Gastroesophageal sphincter (tissue), 4 donors: ENCODE data around the gene MAP3K12. TPM values are rescaled to one million over a fixed set of nuclear protein-coding genes. Genes with fewer than 3 reads are reported as not detected.
A peak's percentile ranks its signal among the peaks of the same experiment; 100 is the strongest.

Source experiments
- ATAC-seq: fragments of 150-250 bp; one replicate; pipeline ENCODE4 v1.9.1; 2016; ENCODE audit warnings: mild to moderate bottlenecking, moderate library complexity
- H3K27ac ChIP-seq, 4 donors: fragments of 200-600 bp; sonication (generic) in 3 of 4; 1 replicate in 3 of 4; 2 replicates in 1 of 4; pipeline ENCODE4 v1.5.1; 2016 to 2019
- H3K27me3 ChIP-seq: fragments of 200-600 bp; sonication (generic); one replicate; pipeline ENCODE4 v1.5.1; 2019
- H3K36me3 ChIP-seq, 2 donors: fragments of 200-600 bp; sonication (generic); one replicate each; pipeline ENCODE4 v1.5.1; 2019; ENCODE audit warnings: control low read depth in 1 of 2
- H3K4me1 ChIP-seq, 3 donors: fragments of 200-600 bp; sonication (generic); 1 replicate in 2 of 3; 2 replicates in 1 of 3; pipeline ENCODE4 v1.5.1; 2016 to 2019; ENCODE audit warnings: control low read depth in 2 of 3
- H3K4me3 ChIP-seq, 2 donors: fragments of 200-600 bp; sonication (generic); one replicate each; pipeline ENCODE4 v1.5.1; 2019; ENCODE audit warnings: mild to moderate bottlenecking in 1 of 2, moderate library complexity in 1 of 2
- H3K9me3 ChIP-seq, 3 donors: fragments of 200-600 bp; sonication (generic); one replicate each; pipeline ENCODE4 v1.5.1; 2017 to 2019; ENCODE audit warnings: control low read depth in 2 of 3
- EP300 ChIP-seq: sonication (generic); formaldehyde crosslinking; IDR thresholded peaks from one replicate; pipeline ENCODE4 v1.6.1; 2017; ENCODE audit warnings: antibody characterized with exemption, mild to moderate bottlenecking
- POLR2A ChIP-seq, 2 donors: fragments of 450-650 bp; IDR thresholded peaks; one replicate each; pipeline ENCODE4 v1.6.1; 2017; ENCODE audit warnings: antibody characterized with exemption in 2 of 2, mild to moderate bottlenecking in 2 of 2, moderate library complexity in 1 of 2
- POLR2AphosphoS5 ChIP-seq: sonication (generic); formaldehyde crosslinking; IDR thresholded peaks from one replicate; pipeline ENCODE4 v1.6.1; 2017; ENCODE audit warnings: antibody characterized with exemption
- WGBS, 2 donors: methylation state at CpG; one replicate each; pipeline ENCODE4 v1.1.5; 2018; ENCODE audit warnings: low coverage in 1 of 2; 5-methylcytosine and 5-hydroxymethylcytosine counted together
- total RNA-seq, 4 donors: library from RNA; depleted of rRNA; stranded (reverse); fragments of >200 nt; gene quantifications; one replicate each; pipeline ENCODE4 v1.1.0, GENCODE V29; 2016
- TF ChIP-seq, protein P1 (sequence below), 4 experiments: fragments of 200-600 bp in 2 of 4; fragments of 450-650 bp in 2 of 4; sonication (generic) in 1 of 4; IDR thresholded peaks; one replicate each; pipeline ENCODE4 v1.5.1; 2017 to 2019; ENCODE audit warnings: antibody characterized with exemption in 4 of 4, mild to moderate bottlenecking in 2 of 4, moderate library complexity in 2 of 4

The MAP3K12 gene
- total RNA-seq, 4 donors from 2014 or later, result 14.8 to 41.9 (median 20.3) TPM

DNA sequence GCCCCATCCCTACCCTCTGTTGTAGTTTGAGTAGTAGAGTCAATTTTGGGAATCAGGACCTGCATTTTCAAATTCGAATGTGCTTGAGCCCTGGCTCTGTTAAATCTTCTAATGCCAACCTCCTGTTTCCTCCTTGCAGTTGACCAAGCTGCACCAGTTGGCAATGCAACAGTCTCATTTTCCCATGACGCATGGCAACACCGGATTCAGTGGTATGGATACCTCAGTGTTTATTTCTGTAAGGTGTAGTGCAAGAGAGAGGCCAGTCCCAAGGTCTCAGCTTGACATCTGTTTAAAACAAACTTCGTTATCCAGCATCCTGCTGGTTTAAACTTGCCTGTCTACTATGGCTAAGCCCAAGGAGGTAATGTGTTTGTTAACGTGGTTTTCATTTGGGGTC, 32.2 kb downstream of the MAP3K12 start:
- Histone ChIP-seq H3K9me3 (no peaks in the 10 kb centered on the region), H3K36me3 (peaks cover 20 to 100% of the 10 kb centered on the region in 2 donors), H3K4me1 (peaks cover 3 to 80% (median 3%) of the 10 kb centered on the region in 3 donors), H3K4me3 (no peak overlapping the region), H3K27me3 (no peaks in the 10 kb centered on the region), H3K27ac (peak overlapping the region in 1 of 4 donors; percentile 4)
- WGBS, 2 donors, result 35 to 48% methylated on average over 5 of the region's 5 CpGs
- TF ChIP-seq EP300, result no peak
- no peak for TF ChIP-seq POLR2AphosphoS5
- TF ChIP-seq, protein P1, sequence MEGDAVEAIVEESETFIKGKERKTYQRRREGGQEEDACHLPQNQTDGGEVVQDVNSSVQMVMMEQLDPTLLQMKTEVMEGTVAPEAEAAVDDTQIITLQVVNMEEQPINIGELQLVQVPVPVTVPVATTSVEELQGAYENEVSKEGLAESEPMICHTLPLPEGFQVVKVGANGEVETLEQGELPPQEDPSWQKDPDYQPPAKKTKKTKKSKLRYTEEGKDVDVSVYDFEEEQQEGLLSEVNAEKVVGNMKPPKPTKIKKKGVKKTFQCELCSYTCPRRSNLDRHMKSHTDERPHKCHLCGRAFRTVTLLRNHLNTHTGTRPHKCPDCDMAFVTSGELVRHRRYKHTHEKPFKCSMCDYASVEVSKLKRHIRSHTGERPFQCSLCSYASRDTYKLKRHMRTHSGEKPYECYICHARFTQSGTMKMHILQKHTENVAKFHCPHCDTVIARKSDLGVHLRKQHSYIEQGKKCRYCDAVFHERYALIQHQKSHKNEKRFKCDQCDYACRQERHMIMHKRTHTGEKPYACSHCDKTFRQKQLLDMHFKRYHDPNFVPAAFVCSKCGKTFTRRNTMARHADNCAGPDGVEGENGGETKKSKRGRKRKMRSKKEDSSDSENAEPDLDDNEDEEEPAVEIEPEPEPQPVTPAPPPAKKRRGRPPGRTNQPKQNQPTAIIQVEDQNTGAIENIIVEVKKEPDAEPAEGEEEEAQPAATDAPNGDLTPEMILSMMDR (IDR thresholded peaks at IDR 0.05), result no peak
- TF ChIP-seq POLR2A (IDR thresholded peaks at IDR 0.05), result no peak
- no peak for ATAC-seq

GRCh38 chr12:53466640-53467039, 32.6 kb downstream of the MAP3K12 start:
- no peak for TF ChIP-seq POLR2A (IDR thresholded peaks at IDR 0.05)
- no peak for TF ChIP-seq EP300
- no peak for TF ChIP-seq POLR2AphosphoS5
- TF ChIP-seq, protein P1 (IDR thresholded peaks at IDR 0.05), result no peak
- H3K4me1 ChIP-seq, result peaks cover 3 to 80% (median 3%) of the 10 kb centered on the region in 3 donors
- no peaks in the 10 kb centered on the region for H3K27me3 ChIP-seq
- H3K27ac ChIP-seq, result peak overlapping the region in 1 of 4 donors; percentile 4
- no peaks in the 10 kb centered on the region for H3K9me3 ChIP-seq
- ATAC-seq, result no peak
- H3K36me3 ChIP-seq, result peaks cover 24 to 100% of the 10 kb centered on the region in 2 donors
- no peak overlapping the region for H3K4me3 ChIP-seq
- 42 to 54% methylated on average over 2 to 4 of the region's 4 CpGs for WGBS, 2 donors

DNA sequence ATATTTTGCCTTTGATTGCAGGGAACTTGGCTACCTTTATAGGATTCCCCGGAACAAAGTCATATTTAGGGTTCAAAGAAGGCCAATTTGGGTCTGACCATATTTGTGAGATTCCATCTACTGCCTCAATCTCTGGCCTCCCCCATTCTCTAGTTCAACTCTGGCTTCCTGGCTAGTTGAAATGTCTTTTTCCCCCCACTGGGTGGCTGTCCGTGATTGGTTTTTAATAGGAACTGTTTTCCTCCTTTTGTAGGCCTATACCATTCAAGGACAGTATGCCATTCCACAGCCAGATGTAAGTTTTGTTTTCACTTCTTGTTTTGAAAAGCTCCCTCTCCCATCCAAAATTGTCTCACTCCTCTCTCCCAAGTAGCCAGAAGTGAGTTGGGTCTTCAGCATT, 33.6 kb downstream of the MAP3K12 start:
- Histone ChIP-seq H3K27me3 (no peaks in the 10 kb centered on the region), H3K27ac (peak overlapping the region in 2 of 4 donors; percentile 7 to 15), H3K36me3 (peaks cover 27 to 100% of the 10 kb centered on the region in 2 donors), H3K9me3 (no peaks in the 10 kb centered on the region), H3K4me3 (no peak overlapping the region), H3K4me1 (peaks cover 3 to 80% (median 7%) of the 10 kb centered on the region in 3 donors)
- TF ChIP-seq POLR2A (IDR thresholded peaks at IDR 0.05), result no peak
- no peak for TF ChIP-seq EP300
- no peak for TF ChIP-seq POLR2AphosphoS5
- TF ChIP-seq, protein P1 (IDR thresholded peaks at IDR 0.05), result no peak
- 37 to 39% methylated on average over 2 of the region's 2 CpGs for WGBS, 2 donors
- no peak for ATAC-seq

GRCh38 chr12:53464685-53465418, 34.4 kb downstream of the MAP3K12 start:
- Histone ChIP-seq H3K4me1 (peaks cover 3 to 80% (median 10%) of the 10 kb centered on the region in 3 donors), H3K9me3 (no peaks in the 10 kb centered on the region), H3K36me3 (peaks cover 31 to 100% of the 10 kb centered on the region in 2 donors), H3K4me3 (no peak overlapping the region), H3K27ac (peak overlapping the region in 1 of 4 donors; percentile 21), H3K27me3 (no peaks in the 10 kb centered on the region)
- no peak for ATAC-seq
- TF ChIP-seq POLR2A (IDR thresholded peaks at IDR 0.05) (no peak), POLR2AphosphoS5 (no peak), EP300 (no peak)
- TF ChIP-seq, protein P1 (IDR thresholded peaks at IDR 0.05), result no peak
- WGBS, 2 donors, result 53 to 65% methylated on average over 3 to 6 of the region's 11 CpGs
